ENCODE measurements around the gene TXK. TPM values are rescaled to one million over a fixed set of nuclear protein-coding genes. Genes with fewer than 3 reads are reported as not detected.
A peak's percentile ranks its signal among the peaks of the same experiment; 100 is the strongest.

TXK gene
- total and polyA plus RNA-seq, 2 of the 13 experiments (the other 11 are each of a cell fraction or from before 2014, with no cell fraction given), result not detected

- TF ChIP-seq ZNF281 (CRISPR knock-in tag; IDR thresholded peaks at IDR 0.05; ENCODE audit: borderline replicate concordance), result peak; percentile 30; the same call in 1 of the 2 replicates
- no peak for TF ChIP-seq NPAS2 (CRISPR knock-in tag; IDR thresholded peaks at IDR 0.05; ENCODE audit: borderline replicate concordance)
- TF ChIP-seq PITX1 (CRISPR knock-in tag; IDR thresholded peaks at IDR 0.05), result no peak
- no peak for TF ChIP-seq ZNF646 (CRISPR knock-in tag; IDR thresholded peaks at IDR 0.05)
- TF ChIP-seq SALL1 (CRISPR knock-in tag; IDR thresholded peaks at IDR 0.05), result peak; percentile 36; the same call in 1 of the 2 replicates
- TF ChIP-seq ZNF816 (CRISPR knock-in tag; IDR thresholded peaks at IDR 0.05; ENCODE audit: borderline replicate concordance), result peak; percentile 45; the same call in 1 of the 2 replicates
- no peak for TF ChIP-seq FLYWCH1 (CRISPR knock-in tag; IDR thresholded peaks at IDR 0.05)
- TF ChIP-seq GATAD2A (CRISPR knock-in tag; IDR thresholded peaks at IDR 0.05), result peak; percentile 96
- TF ChIP-seq RBM22 (optimal IDR thresholded peaks at IDR 0.05; ENCODE audit: low read length), result no peak
- TF ChIP-seq ZNF318 (CRISPR knock-in tag; IDR thresholded peaks at IDR 0.05), result no peak
Measured at GRCh38 chr4:48042979-48043461, 91.0 kb downstream of the TXK start (continued).

Measured in HepG2 (cell line).